Fibroblast of lung (primary cell): ENCODE measurements around the gene LRRC26.
"Not testable (repeated sequence)": the region's sequence is repeated elsewhere in the genome, so short reads cannot be mapped to it uniquely, and the experiment has no call there.

ENCODE experiments used
- EZH2 ChIP-seq: IDR thresholded peaks from 2 replicates; pipeline ENCODE4 v1.5.1; 2012; ENCODE audit warnings: low read length, control low read depth, mild to moderate bottlenecking; ENCODE audit errors: missing control alignments
- TF ChIP-seq, protein P1 (sequence below), 2 donors: IDR thresholded peaks in 1 of 2; conservative IDR thresholded peaks in 1 of 2; 1 replicate in 1 of 2; 2 replicates in 1 of 2; pipeline ENCODE4 v1.5.1; 2011 to 2012; ENCODE audit warnings: low read length in 2 of 2, control low read depth in 1 of 2, inconsistent platforms in 1 of 2, low read depth in 1 of 2, mild to moderate bottlenecking in 1 of 2

DNA sequence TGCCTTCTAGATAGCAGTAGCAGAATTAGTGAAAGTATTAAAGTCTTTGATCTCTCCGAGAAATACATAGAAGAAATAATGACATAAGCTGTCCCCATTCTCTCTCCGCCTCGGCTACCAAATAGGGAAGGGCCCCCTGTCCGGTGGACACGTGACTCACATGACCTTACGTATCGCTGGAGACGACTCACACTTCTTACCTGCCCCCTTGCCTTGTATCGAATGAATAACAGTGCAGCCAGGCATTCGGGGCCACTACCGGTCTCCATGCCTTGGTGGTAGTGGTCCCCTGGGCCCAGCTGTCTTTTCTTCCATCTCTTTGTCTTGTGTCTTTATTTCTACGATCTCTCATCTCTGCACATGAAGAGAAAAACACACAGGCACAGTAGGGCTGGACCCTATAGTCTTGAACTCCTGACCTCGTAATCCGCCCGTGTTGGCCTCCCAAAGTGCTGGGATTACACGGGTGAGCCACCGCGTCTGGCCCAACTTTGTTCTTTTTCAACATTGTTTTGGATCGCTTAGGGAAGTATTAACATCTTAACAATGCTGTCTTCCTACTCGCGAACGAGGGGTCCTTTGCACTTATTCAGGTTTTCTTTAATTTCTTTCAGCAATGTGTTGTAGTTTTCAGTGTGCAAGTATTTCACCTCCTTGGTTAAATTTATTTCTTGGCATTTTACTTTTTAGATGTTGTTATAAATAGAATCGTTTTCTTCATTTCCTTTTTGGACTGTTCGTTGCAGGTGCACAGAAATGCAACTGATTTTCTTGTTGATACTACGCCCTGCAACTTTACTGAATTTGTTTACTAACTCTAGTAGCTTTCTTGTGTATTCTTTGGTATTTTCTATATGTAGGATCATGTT lies 47.7 kb downstream of the LRRC26 start:
- TF ChIP-seq, protein P1, sequence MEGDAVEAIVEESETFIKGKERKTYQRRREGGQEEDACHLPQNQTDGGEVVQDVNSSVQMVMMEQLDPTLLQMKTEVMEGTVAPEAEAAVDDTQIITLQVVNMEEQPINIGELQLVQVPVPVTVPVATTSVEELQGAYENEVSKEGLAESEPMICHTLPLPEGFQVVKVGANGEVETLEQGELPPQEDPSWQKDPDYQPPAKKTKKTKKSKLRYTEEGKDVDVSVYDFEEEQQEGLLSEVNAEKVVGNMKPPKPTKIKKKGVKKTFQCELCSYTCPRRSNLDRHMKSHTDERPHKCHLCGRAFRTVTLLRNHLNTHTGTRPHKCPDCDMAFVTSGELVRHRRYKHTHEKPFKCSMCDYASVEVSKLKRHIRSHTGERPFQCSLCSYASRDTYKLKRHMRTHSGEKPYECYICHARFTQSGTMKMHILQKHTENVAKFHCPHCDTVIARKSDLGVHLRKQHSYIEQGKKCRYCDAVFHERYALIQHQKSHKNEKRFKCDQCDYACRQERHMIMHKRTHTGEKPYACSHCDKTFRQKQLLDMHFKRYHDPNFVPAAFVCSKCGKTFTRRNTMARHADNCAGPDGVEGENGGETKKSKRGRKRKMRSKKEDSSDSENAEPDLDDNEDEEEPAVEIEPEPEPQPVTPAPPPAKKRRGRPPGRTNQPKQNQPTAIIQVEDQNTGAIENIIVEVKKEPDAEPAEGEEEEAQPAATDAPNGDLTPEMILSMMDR (conservative IDR thresholded peaks at IDR 0.05 in 1 of 2, IDR thresholded peaks at IDR 0.05 in 1 of 2; ENCODE audit: low read depth in 1 of 2, low read length in 2 of 2), result not testable (repeated sequence)
- not testable (repeated sequence) for TF ChIP-seq EZH2
